DND-41 (cell line): ENCODE results near the gene VCAN.

Experiments
- ATAC-seq: fragments of 200-7000 bp; cut with Tn5 transposase; 3 replicates; pipeline ENCODE4 v1.9.1; 2021; ENCODE audit warnings: low read depth; ENCODE audit not compliant: insufficient read depth
- DNase-seq: peaks from one replicate; pipeline ENCODE4 v3.0.0-alpha.2; 2020
- H2AFZ ChIP-seq: 2 replicates; pipeline ENCODE4 v1.6.0; 2012; ENCODE audit warnings: low read depth, low read length
- H3K27ac ChIP-seq: 2 replicates; pipeline ENCODE4 v1.5.1; 2012; ENCODE audit warnings: low read length, inconsistent platforms
- H3K27me3 ChIP-seq: fragments of 200-600 bp; sonication (generic); 2 replicates; pipeline ENCODE4 v1.6.0; 2012; ENCODE audit warnings: low read length, mild to moderate bottlenecking, inconsistent platforms; ENCODE audit not compliant: insufficient read depth, poor library complexity
- H3K36me3 ChIP-seq: 2 replicates; pipeline ENCODE4 v1.5.1; 2012; ENCODE audit warnings: low read length, inconsistent platforms; ENCODE audit not compliant: insufficient read depth
- H3K4me1 ChIP-seq: 2 replicates; pipeline ENCODE4 v1.5.1; 2012; ENCODE audit warnings: mild to moderate bottlenecking, low read length; ENCODE audit not compliant: insufficient read depth
- H3K4me2 ChIP-seq: 2 replicates; pipeline ENCODE4 v1.6.0; 2012; ENCODE audit warnings: mild to moderate bottlenecking, moderate library complexity, low read length, inconsistent platforms; ENCODE audit not compliant: insufficient read depth
- H3K4me3 ChIP-seq, 2 experiments: fragments of 200-600 bp in 1 of 2; shearing (Covaris generic) in 1 of 2; 2 replicates each; pipeline ENCODE4 v1.5.1; 2012 to 2016; ENCODE audit warnings: inconsistent platforms in 2 of 2, low read length in 2 of 2, mild to moderate bottlenecking in 2 of 2, low read depth in 1 of 2, moderate library complexity in 1 of 2
- H3K79me2 ChIP-seq: 2 replicates; pipeline ENCODE4 v1.6.0; 2012; ENCODE audit warnings: low read length, inconsistent platforms; ENCODE audit not compliant: insufficient read depth
- H3K9ac ChIP-seq: 2 replicates; pipeline ENCODE4 v1.6.0; 2012; ENCODE audit warnings: low read depth, mild to moderate bottlenecking, inconsistent platforms, low read length, moderate library complexity
- H3K9me3 ChIP-seq: 2 replicates; pipeline ENCODE4 v1.5.1; 2012; ENCODE audit warnings: low read length, moderate library complexity, mild to moderate bottlenecking, inconsistent platforms; ENCODE audit not compliant: insufficient read depth, severe bottlenecking
- H4K20me1 ChIP-seq: 2 replicates; pipeline ENCODE4 v1.6.0; 2012; ENCODE audit warnings: low read length; ENCODE audit not compliant: insufficient read depth
- EZH2 ChIP-seq: IDR thresholded peaks from 3 replicates; pipeline ENCODE4 v1.6.1; 2012; ENCODE audit warnings: borderline replicate concordance, low read depth, mild to moderate bottlenecking, moderate library complexity, low read length, inconsistent platforms; ENCODE audit not compliant: severe bottlenecking
- TF ChIP-seq, protein P1 (sequence below): IDR thresholded peaks from 2 replicates; pipeline ENCODE4 v1.5.1; 2012; ENCODE audit warnings: borderline replicate concordance, low read length, moderate library complexity, mild to moderate bottlenecking; ENCODE audit not compliant: poor library complexity, severe bottlenecking; ENCODE audit errors: extremely low read depth

Gene VCAN

GRCh38 chr5:83467371-83468035 is 4.0 kb upstream of the VCAN start:
- ATAC-seq (no peak), DNase-seq (no peak)
- no peak overlapping the region for H2AFZ ChIP-seq
- no peak overlapping the region for H3K4me2 ChIP-seq
- H3K9me3 ChIP-seq, result peaks cover 3% of the 10 kb centered on the region
- H4K20me1 ChIP-seq, result no peaks in the 10 kb centered on the region
- H3K36me3 ChIP-seq, result no peaks in the 10 kb centered on the region
- H3K27ac ChIP-seq, result no peak overlapping the region
- H3K79me2 ChIP-seq, result no peaks in the 10 kb centered on the region
- no peaks in the 10 kb centered on the region for H3K27me3 ChIP-seq
- H3K4me3 ChIP-seq, result no peak overlapping the region
- no peaks in the 10 kb centered on the region for H3K4me1 ChIP-seq
- no peak overlapping the region for H3K9ac ChIP-seq
- TF ChIP-seq, protein P1, sequence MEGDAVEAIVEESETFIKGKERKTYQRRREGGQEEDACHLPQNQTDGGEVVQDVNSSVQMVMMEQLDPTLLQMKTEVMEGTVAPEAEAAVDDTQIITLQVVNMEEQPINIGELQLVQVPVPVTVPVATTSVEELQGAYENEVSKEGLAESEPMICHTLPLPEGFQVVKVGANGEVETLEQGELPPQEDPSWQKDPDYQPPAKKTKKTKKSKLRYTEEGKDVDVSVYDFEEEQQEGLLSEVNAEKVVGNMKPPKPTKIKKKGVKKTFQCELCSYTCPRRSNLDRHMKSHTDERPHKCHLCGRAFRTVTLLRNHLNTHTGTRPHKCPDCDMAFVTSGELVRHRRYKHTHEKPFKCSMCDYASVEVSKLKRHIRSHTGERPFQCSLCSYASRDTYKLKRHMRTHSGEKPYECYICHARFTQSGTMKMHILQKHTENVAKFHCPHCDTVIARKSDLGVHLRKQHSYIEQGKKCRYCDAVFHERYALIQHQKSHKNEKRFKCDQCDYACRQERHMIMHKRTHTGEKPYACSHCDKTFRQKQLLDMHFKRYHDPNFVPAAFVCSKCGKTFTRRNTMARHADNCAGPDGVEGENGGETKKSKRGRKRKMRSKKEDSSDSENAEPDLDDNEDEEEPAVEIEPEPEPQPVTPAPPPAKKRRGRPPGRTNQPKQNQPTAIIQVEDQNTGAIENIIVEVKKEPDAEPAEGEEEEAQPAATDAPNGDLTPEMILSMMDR, result no peak
- TF ChIP-seq EZH2, result no peak

- ATAC-seq (no peak), DNase-seq (no peak)
- Histone ChIP-seq H3K4me3 (no peak overlapping the region), H3K27me3 (no peaks in the 10 kb centered on the region), H3K4me2 (no peak overlapping the region), H3K9ac (no peak overlapping the region), H3K4me1 (no peaks in the 10 kb centered on the region), H3K27ac (no peak overlapping the region), H4K20me1 (no peaks in the 10 kb centered on the region), H3K9me3 (peaks cover 13% of the 10 kb centered on the region), H3K79me2 (no peaks in the 10 kb centered on the region), H3K36me3 (no peaks in the 10 kb centered on the region), H2AFZ (no peak overlapping the region)
- no peak for TF ChIP-seq EZH2
- TF ChIP-seq, protein P1, result no peak
Measured at GRCh38 chr5:83469075-83469474, 2.5 kb upstream of the VCAN start.

DNA sequence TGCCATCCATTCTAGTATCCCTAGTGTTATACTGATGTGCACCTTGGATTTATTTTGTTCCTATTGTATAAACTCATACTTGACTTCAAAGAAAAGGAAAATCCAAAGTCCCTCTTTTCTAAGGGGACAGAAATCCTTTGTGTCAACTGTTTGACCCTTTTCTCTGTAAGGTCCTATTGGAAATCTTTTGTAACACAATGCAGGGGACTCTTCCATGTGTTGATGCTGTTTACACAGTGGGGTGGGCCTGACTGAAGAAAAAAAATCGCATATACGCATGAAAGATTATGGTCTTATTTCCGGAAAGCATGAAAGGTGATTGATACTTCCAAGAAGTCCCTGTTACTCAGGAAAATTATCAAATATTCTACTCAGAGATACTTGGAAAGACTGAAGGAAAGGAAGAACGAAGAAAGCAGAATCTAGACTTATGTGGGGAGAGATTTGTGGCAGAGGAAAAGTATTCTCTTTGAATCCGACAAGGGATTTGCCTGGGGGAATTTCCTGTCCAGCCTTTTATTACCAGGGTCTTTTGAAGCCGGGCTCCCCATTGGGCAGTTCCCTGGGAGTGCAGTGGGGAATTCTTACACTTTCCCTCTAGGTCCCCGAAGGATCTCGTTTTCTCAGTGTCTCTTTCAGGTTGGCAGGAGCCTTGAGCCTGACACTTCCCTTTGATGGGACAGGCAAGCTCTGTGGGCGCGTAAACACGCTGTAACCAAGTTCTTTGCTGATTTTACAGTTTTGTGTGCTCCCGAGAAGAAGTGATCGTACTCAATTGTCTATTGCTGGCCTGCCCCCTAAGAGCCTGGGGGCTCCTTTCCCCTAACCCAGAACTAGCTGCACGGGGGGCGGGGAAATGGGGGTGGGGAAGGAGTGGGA is 779 bp upstream of the VCAN start:
- H3K4me3 ChIP-seq, result no peak overlapping the region
- DNase-seq, result no peak
- no peaks in the 10 kb centered on the region for H3K27me3 ChIP-seq

More for the DNA sequence above, 779 bp upstream of the VCAN start:
- Histone ChIP-seq H3K4me1 (no peaks in the 10 kb centered on the region), H3K9ac (no peak overlapping the region), H3K9me3 (peaks cover 13% of the 10 kb centered on the region), H3K79me2 (no peaks in the 10 kb centered on the region), H3K27ac (no peak overlapping the region), H2AFZ (no peak overlapping the region), H3K36me3 (no peaks in the 10 kb centered on the region), H3K4me2 (no peak overlapping the region), H4K20me1 (no peaks in the 10 kb centered on the region)
- no peak for ATAC-seq
- TF ChIP-seq, protein P1, result no peak
- TF ChIP-seq EZH2, result no peak
